ENCODE measurements around the gene FCAR. TPM values are rescaled to one million over a fixed set of nuclear protein-coding genes. Genes with fewer than 3 reads are reported as not detected.
"Not testable (repeated sequence)": the region's sequence is repeated elsewhere in the genome, so short reads cannot be mapped to it uniquely, and the experiment has no call there.

FCAR gene
- total RNA-seq (2021) (not detected in 2 replicates), Bru-seq, nascent RNA (not detected), BruChase-seq, experiment 1, labeled RNA remaining after a 2-hour chase (percentile 2 among the genes with signal in this experiment), BruChase-seq, experiment 2, labeled RNA remaining after a 6-hour chase (not detected)
- long read RNA-seq = 0 reads

GRCh38 chr19:54873990-54874389 lies at the start of gene FCAR:
Gene FCAR, plus strand, starts transcription at chr19:54874235. Its CDS starts 55 bp downstream, at chr19:54874290.
- Histone ChIP-seq H3K27me3 (ENCODE audit: insufficient read depth, low read depth) (peaks cover 90% of the 10 kb centered on the region), H3K27ac (no peak within 1 kb of the TSS), H2AFZ (no peak within 1 kb of the TSS), H3K4me3 (no peak within 1 kb of the TSS), H4K20me1 (ENCODE audit: insufficient read depth) (0 out of 2 replicates have a peak, but pooled peaks cover 3% of the 10 kb centered on the region), H3K79me2 (ENCODE audit: low read depth) (no peaks in the 10 kb centered on the region), H3K9me3 (ENCODE audit: insufficient read depth, low read depth) (no peaks in the 10 kb centered on the region), H3F3A (ENCODE audit: insufficient read depth, low read depth) (no peaks in the 10 kb centered on the region), H3K9me2 (ENCODE audit: insufficient read depth) (no peaks in the 10 kb centered on the region), H3K36me3 (ENCODE audit: low read depth) (no peaks in the 10 kb centered on the region), H3K4me2 (no peak within 1 kb of the TSS), H3K4me1 (replicated peaks; ENCODE audit: insufficient read depth) (no peaks in the 10 kb centered on the region)
- intact Hi-C loops (cut with micrococcal nuclease; ENCODE audit: unreplicated experiment) = no loop called here
- TF ChIP-seq CTCF (conservative IDR thresholded peaks at IDR 0.05) = no peak
- TF ChIP-seq EZH2 (IDR thresholded peaks at IDR 0.05; ENCODE audit: low read depth) = no peak
- POLR2A ChIA-PET (ENCODE audit: unreplicated experiment) = no interaction called here
- DNase-seq = no peak
- CTCF ChIA-PET = interaction anchor here (0.6 kb wide), 1 partner anchor 145 kb away, joined by 3 read pairs; no protein-coding TSS in a partner anchor
- no TSS peak for BruUV-seq (replicated peaks)

GRCh38 chr19:54824416-54824815 lies 49.6 kb upstream of the FCAR start:
- H3K79me2 ChIP-seq (ENCODE audit: low read depth); H4K20me1 ChIP-seq (ENCODE audit: insufficient read depth); H3F3A ChIP-seq (ENCODE audit: insufficient read depth, low read depth); BruUV-seq (replicated peaks); H3K9me3 ChIP-seq (ENCODE audit: insufficient read depth, low read depth); H2AFZ ChIP-seq; H3K4me3 ChIP-seq; CTCF ChIA-PET; H3K27ac ChIP-seq; H3K4me2 ChIP-seq; intact Hi-C loops (cut with micrococcal nuclease; ENCODE audit: unreplicated experiment); POLR2A ChIA-PET (ENCODE audit: unreplicated experiment); H3K4me1 ChIP-seq (replicated peaks; ENCODE audit: insufficient read depth); H3K9me2 ChIP-seq (ENCODE audit: insufficient read depth); H3K36me3 ChIP-seq (ENCODE audit: low read depth); DNase-seq: not testable (repeated sequence)
- peaks cover 48% of the 10 kb centered on the region for H3K27me3 ChIP-seq (ENCODE audit: insufficient read depth, low read depth)

- intact Hi-C loops (cut with micrococcal nuclease; ENCODE audit: unreplicated experiment); H3K9me2 ChIP-seq (ENCODE audit: insufficient read depth); H3K27ac ChIP-seq; H3K4me1 ChIP-seq (replicated peaks; ENCODE audit: insufficient read depth); CTCF ChIA-PET; H2AFZ ChIP-seq; H3F3A ChIP-seq (ENCODE audit: insufficient read depth, low read depth); POLR2A ChIA-PET (ENCODE audit: unreplicated experiment); H3K9me3 ChIP-seq (ENCODE audit: insufficient read depth, low read depth); BruUV-seq (replicated peaks); H3K4me3 ChIP-seq; H3K36me3 ChIP-seq (ENCODE audit: low read depth); H3K79me2 ChIP-seq (ENCODE audit: low read depth); H4K20me1 ChIP-seq (ENCODE audit: insufficient read depth); H3K4me2 ChIP-seq; DNase-seq: not testable (repeated sequence)
- H3K27me3 ChIP-seq (ENCODE audit: insufficient read depth, low read depth) = peaks cover 46% of the 10 kb centered on the region
Measured at GRCh38 chr19:54825326-54825725, 48.7 kb upstream of the FCAR start.

- DNase-seq; H3F3A ChIP-seq (ENCODE audit: insufficient read depth, low read depth); H3K4me2 ChIP-seq; H3K79me2 ChIP-seq (ENCODE audit: low read depth); H3K4me3 ChIP-seq; H2AFZ ChIP-seq; H3K36me3 ChIP-seq (ENCODE audit: low read depth); H3K9me2 ChIP-seq (ENCODE audit: insufficient read depth); H3K9me3 ChIP-seq (ENCODE audit: insufficient read depth, low read depth); H3K27ac ChIP-seq; intact Hi-C loops (cut with micrococcal nuclease; ENCODE audit: unreplicated experiment); BruUV-seq (replicated peaks); CTCF ChIA-PET; H3K4me1 ChIP-seq (replicated peaks; ENCODE audit: insufficient read depth); H4K20me1 ChIP-seq (ENCODE audit: insufficient read depth): not testable (repeated sequence)
- POLR2A ChIA-PET (ENCODE audit: unreplicated experiment) = interaction anchor here (0.6 kb wide), 1 partner anchor 1139 kb away, joined by 3 read pairs; no protein-coding TSS in a partner anchor
- H3K27me3 ChIP-seq (ENCODE audit: insufficient read depth, low read depth) = peaks cover 36% of the 10 kb centered on the region
Measured at GRCh38 chr19:54828064-54828463, 46.0 kb upstream of the FCAR start.

- BruUV-seq (replicated peaks); POLR2A ChIA-PET (ENCODE audit: unreplicated experiment); intact Hi-C loops (cut with micrococcal nuclease; ENCODE audit: unreplicated experiment); H3F3A ChIP-seq (ENCODE audit: insufficient read depth, low read depth); DNase-seq; H3K36me3 ChIP-seq (ENCODE audit: low read depth); H3K4me3 ChIP-seq; H3K9me2 ChIP-seq (ENCODE audit: insufficient read depth); H3K79me2 ChIP-seq (ENCODE audit: low read depth); H2AFZ ChIP-seq; H3K4me1 ChIP-seq (replicated peaks; ENCODE audit: insufficient read depth); H3K9me3 ChIP-seq (ENCODE audit: insufficient read depth, low read depth); H3K27ac ChIP-seq; H3K4me2 ChIP-seq; H4K20me1 ChIP-seq (ENCODE audit: insufficient read depth); CTCF ChIA-PET: not testable (repeated sequence)
- peaks cover 23% of the 10 kb centered on the region for H3K27me3 ChIP-seq (ENCODE audit: insufficient read depth, low read depth)
Measured at GRCh38 chr19:54832496-54832895, 41.5 kb upstream of the FCAR start, which contains the start of gene KIR2DS4. Gene KIR2DS4, plus strand, starts transcription at chr19:54832676.

GRCh38 chr19:54835126-54835525 lies 38.9 kb upstream of the FCAR start:
- DNase-seq; H3K4me3 ChIP-seq; H3K9me2 ChIP-seq (ENCODE audit: insufficient read depth); POLR2A ChIA-PET (ENCODE audit: unreplicated experiment); H3K79me2 ChIP-seq (ENCODE audit: low read depth); intact Hi-C loops (cut with micrococcal nuclease; ENCODE audit: unreplicated experiment); H3K4me2 ChIP-seq; H3K9me3 ChIP-seq (ENCODE audit: insufficient read depth, low read depth); H4K20me1 ChIP-seq (ENCODE audit: insufficient read depth); H3K4me1 ChIP-seq (replicated peaks; ENCODE audit: insufficient read depth); H3K27ac ChIP-seq; CTCF ChIA-PET; H3F3A ChIP-seq (ENCODE audit: insufficient read depth, low read depth); H2AFZ ChIP-seq; BruUV-seq (replicated peaks); H3K36me3 ChIP-seq (ENCODE audit: low read depth): not testable (repeated sequence)
- peaks cover 24% of the 10 kb centered on the region for H3K27me3 ChIP-seq (ENCODE audit: insufficient read depth, low read depth)

GRCh38 chr19:54837522-54837921 lies 36.5 kb upstream of the FCAR start:
- CTCF ChIA-PET; H3K9me3 ChIP-seq (ENCODE audit: insufficient read depth, low read depth); DNase-seq; H3K36me3 ChIP-seq (ENCODE audit: low read depth); H3K27ac ChIP-seq; intact Hi-C loops (cut with micrococcal nuclease; ENCODE audit: unreplicated experiment); H3K9me2 ChIP-seq (ENCODE audit: insufficient read depth); H3K4me3 ChIP-seq; H4K20me1 ChIP-seq (ENCODE audit: insufficient read depth); H3K4me1 ChIP-seq (replicated peaks; ENCODE audit: insufficient read depth); H2AFZ ChIP-seq; H3F3A ChIP-seq (ENCODE audit: insufficient read depth, low read depth); H3K4me2 ChIP-seq; BruUV-seq (replicated peaks); POLR2A ChIA-PET (ENCODE audit: unreplicated experiment); H3K79me2 ChIP-seq (ENCODE audit: low read depth): not testable (repeated sequence)
- peaks cover 18% of the 10 kb centered on the region for H3K27me3 ChIP-seq (ENCODE audit: insufficient read depth, low read depth)

Measured in PC-9 (cell line).